Activated CD8-positive, alpha-beta memory T cell treated with anti-CD3 and anti-CD28 coated beads, Interleukin-2, amount 50 U/mL, for 4 hours (primary cell): ENCODE data around the gene BRSK2.

Experiments used
- DNase-seq: peaks from one replicate; pipeline ENCODE4 v3.0.0-alpha.2; 2020

BRSK2 gene

DNA sequence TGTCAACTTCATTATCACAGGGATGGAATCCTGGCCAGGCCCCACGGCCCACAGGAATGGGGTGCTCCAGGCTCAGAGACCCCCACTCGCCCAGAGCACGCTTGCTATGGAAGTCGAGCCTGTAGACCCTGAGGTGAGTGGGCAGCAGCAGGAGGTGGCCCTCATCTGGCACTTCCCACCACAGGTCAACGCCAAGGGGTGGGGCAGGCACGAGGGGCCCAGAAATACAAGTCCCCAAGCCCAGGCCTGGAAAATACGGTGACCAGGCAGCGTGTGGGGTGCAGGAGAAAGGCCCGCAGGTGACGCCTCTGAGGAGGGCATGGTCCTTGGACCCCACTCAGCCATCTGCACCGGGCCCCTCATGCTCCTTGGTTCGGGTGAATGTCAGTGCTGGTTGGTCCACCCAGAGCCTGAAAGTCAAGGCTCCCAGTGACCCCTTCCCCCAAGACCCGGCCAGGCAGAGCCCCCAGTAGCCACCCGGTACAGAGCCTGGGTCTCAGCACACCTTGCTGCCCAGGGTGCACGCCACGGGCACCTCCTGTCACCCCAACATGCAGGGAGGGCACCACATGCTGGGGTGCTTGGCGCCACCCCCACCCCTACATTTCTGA, 94.4 kb downstream of the BRSK2 start:
- no peak for DNase-seq

DNA sequence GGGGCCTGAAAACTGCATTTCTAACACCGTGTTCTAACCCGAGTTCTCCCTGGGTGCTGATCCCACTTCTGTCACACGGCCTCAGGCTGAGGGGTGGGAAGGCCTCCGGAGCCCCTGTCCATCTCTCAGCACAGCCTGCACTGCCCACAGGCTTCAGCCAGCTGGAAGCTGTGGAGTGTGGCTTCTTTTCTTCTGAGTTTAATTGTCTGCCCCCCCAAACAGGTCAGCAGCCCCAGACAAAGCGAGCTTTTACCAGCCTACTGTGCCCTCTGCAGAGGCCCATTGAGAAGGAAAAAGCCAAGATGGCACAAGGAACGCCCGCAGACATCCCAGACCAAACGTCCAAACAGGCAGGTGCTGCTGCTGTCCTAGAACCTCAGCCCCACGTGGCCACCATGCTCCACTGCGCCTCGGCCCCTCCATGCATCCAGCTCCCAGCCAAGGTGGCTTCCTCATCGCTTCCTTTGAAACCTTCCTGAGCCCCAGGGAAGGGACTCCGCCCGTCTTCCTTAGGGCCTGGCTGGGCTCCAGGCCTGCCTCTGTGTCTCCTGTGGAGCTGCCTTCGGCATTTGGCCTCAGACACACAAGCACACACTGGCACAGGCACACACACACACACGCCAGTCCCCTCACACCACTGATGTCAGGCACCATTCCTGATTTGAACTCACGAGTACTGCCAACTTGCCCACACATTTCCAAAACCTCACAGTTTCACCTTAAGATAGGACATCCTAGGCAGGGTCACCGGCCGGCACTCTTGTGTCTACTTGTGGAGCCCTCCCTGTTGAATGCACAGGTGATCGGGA, 95.2 kb downstream of the BRSK2 start:
- DNase-seq = no peak

DNA sequence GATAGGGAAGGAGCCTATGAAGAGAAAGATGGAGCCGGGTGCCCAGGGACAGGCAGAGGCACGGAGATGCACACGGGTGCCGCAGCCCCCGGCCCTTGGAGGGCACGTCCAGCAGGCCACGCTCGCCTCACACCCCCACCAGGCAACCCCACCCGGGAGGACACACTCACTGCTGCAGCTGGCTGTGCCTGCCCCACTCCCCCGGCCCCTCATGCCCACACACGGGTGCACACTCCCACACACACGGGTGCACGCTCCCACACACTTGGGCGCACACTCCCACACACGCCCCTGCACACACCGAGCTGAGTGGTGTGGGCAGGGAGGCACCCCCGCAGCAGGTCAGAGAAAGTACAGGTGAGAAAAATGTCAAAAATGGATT, 95.8 kb downstream of the BRSK2 start:
- DNase-seq = no peak

DNA sequence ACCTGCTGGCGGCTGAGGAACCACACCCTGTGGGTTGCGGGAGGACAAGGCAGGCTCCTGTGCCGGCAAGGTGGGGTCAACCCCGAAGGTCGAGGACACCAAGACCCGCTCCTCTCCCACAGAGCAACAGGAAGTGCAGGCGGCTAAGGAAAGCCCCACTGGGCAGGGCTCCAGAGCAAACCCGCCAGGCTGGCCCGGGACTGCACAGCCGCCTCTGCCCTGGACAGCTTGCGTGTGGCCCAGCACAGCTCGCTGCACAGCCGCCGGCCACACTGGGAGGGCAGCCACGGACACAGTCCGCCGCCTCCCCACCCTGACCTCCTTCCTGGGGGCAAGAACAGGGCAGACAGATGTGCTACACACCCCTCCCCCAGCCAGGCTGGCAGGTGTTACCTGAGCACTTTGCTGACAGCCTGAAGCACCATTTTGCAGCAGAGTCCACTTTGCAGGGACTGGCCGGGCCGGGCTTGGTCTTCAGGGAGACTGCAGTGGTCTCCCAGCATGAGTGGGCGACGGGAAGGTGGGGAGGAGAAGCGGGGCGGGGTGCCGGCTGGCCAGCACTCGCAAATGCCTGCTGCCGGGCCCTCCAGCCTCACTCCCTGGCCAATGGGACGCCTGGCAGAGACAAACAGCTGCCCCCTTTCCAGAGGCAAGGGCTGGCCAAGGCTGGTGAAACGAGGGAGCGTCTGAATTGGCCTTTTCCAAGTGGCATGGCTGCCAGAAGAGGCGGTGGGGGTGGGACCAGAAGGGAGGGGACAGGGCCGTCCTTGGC, 96.5 kb downstream of the BRSK2 start, which contains the start of gene MOB2:
MOB2 (minus strand) TSS at position 726 of the 772 bp plus-strand sequence; CDS start at position 503, 223 bp downstream.
- DNase-seq = no peak

DNA sequence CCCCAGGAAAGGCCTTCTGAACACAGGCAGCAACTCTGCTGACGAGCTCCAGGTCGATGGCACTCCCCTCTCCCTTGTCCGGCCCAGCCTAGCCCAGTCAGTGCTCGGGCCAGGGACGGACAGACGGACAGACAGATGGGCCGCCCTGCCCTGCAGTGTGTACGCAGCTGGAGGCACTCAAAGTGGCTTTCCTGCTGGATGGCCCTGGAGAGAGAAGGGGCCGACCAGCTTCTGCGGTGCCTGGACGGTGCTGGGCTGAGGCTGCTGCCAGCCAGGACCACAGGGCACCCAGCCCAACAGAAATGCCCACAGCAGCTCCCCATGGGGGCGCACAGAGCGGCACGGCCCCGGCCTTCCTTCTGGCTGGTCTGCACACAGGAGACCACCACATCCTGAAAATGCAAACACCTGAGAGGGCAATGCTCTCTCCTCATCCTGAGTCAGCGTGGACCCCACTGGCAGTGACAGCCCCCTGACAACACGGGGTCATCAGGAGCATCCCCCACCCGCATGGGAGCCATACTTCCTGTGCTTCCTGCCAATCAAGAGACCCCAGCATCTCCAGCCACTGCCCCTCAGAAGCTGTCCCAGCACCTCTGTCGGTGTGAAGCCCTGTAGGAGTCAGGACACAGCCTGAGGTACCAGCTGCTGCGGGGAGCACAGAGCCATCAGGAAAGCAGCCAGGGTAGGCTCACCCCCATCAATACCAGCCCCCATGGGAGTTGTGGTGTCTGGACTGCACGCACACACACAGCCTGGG, 97.5 kb downstream of the BRSK2 start:
- no peak for DNase-seq

DNA sequence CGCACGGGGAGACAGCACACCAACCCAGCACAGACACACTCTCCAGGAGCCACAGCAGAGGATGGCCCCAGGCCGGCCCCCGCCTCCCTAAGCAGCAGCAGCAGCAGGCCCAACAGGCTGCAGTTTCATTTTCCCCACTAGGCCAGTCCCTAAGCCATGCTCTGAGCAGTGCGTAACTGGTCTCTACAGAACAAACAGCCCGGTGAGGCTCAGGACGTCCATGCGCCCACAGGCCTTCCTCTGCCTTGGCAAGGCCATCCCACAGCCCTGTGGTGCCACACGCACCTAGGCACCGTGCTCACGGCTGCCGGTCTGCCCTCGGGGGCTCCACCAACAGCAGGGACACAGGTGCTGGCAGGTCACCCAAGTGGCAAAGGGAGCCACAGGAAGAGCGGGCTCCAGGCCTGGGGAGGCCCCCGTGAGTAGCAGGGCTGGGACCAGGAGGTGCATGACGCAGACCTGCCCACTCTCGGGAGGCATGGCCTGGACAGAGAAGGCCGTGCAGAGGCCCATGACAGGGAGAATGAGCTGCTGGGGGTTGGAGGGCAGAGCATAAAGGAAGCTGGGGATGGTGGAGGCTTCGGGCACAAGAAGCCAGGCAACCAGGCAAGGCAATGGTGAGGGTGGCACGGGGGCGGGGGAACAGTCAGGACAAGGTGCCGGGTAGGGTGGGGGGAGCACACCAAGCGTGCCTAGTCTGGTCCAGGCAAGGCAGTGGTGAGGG, 98.3 kb downstream of the BRSK2 start:
- no peak for DNase-seq

DNA sequence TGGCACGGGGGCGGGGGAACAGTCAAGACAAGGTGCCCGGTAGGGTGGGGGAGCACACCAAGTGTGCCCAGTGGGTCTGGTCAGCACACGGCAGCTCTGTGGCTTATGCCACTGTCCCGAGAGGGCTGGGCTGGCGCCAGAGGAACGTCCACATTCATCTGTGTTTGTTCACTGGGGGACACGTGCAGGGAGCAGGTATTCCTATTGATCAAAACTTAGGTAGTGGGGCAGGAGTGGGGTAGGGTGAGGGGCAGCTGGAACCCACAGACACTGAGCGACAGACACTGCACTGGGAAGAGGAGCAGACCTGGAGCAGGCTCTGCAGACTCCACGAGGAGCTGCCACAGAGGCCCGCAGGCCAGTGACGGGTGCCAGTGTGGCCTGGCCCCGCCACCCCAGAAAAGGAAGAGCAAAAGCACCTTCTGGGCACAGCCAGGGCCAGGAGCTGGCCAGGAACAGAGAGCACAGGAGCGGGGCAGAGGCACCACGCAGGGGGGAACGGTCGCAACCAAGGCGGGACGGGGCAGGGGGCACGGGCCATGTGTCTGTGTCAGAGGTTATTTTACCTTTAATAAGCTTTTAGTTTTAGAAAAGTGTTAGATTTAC, 98.9 kb downstream of the BRSK2 start:
- no peak for DNase-seq

DNA sequence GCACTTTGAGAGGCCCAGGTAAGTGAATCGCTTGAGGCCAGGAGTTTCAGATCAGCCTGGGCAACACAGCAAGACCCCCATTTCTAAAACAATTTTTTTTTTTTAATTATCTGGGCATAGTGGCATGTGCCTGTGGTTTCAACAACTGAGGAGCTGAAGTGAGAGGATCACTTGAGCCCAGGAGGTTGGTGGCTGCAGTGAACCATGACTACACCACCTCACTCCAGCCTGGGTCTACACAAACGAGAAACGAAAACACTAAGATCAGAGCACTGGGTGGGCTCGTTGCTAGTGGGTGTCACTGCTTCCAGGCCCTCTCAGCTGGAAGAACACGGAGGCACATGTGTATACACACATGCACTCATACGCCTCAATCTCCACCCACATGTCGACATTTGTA, 100.9 kb downstream of the BRSK2 start:
- no peak for DNase-seq

DNA sequence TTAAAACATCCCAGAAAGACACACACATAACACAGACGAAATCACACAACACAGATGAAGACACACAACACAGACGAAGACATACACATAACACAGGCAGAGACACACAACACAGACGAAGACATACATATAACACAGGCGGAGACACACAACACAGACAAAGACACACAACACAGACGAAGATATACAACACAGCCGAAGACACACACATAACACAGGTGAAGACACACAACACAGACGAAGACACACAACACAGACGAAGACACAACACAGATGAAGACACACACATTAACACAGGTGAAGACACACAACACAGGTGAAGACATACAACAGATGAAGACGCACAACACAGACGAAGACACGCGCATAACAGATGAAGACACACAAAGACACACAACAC, 101.6 kb downstream of the BRSK2 start:
- DNase-seq = no peak

DNA sequence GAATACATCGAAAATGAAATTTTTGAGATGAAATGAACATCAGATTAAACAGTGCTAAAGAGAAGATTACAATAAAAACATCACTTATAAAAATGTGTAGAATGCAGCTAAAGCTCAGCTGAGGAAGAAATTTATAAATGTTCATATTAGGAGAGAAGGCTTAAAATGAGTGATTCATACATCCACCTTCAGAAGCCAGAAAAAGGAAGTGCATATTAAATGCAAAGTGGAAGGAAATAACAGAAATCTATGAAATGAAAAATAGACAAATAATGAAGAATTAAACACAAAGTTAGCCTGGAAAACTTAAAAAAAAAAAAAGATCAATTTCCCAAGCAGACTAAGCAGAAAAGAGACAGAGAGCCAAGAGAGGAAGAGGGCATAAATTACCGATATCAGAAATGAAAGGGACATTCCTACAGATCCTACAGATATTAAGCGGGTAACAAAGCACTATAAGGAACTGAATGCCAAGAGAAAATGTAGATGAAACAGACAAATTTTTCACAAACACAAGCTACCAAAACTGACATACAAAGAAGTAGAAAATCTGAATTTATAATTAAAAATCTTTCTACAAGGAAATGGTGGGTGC, 104.0 kb downstream of the BRSK2 start:
- no peak for DNase-seq

DNA sequence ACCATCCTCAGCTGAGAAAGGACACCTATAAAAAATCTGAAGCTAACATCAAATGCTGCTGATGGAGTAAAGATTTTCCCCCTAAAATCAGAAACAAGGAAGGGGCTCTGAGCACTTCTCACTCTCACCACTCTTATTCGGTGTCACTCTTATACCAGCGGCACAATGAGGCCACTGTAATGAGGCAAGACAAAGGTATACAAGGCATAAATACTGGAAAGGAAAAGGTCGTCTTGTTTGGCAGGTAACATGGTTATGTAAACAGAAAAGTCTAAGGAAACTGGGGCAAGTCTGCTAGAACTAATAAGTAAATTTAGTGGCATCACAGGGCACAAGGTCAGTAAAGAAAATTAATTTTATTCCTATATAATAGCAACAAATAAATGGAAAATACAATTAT, 104.9 kb downstream of the BRSK2 start:
- DNase-seq = no peak

DNA sequence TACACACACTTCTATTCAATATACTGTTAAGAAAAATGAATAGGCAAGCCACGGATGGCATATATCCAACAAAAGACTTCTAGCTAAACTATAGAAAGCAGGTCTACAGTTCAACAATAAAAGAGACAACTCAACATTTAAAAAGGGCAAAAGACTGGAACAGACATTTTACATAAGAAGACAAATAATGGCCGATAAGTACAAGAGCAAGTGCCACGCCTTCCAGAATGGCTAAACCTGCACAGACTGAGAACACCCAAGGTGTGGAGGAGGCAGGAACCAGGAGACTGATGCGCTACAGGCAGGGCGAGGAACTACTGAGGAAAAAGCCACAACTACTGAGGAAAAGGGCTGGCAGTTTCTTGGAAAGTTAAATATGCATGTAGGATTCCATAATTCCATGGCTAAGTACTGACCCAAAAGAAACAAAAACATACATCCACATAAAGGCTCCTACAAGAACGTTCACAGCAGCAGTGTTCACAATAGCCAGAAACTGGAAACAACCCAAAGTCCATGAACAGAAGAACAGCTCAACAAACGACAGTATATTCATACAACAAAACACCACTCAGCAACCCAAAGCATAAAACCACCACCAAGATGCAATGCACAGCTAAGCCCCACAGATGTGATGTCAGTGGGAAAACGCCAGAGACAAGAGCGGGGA, 106.5 kb downstream of the BRSK2 start:
- DNase-seq = no peak

DNA sequence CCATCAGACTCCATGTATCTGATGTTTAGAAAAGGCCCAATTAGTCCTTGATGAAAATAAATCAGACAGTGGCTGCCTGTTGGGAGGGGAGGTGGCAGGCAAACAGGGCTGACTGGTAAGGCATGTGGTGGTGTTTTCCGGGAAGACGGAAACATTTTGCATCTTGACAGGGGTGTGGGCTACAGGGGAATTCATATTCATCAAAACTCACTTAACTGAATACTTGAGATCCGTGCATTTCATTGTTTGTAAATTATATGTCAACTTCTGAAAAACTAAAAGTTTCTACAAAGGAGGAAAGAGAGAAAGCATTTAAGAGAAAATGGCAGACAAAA, 107.0 kb downstream of the BRSK2 start:
- no peak for DNase-seq

DNA sequence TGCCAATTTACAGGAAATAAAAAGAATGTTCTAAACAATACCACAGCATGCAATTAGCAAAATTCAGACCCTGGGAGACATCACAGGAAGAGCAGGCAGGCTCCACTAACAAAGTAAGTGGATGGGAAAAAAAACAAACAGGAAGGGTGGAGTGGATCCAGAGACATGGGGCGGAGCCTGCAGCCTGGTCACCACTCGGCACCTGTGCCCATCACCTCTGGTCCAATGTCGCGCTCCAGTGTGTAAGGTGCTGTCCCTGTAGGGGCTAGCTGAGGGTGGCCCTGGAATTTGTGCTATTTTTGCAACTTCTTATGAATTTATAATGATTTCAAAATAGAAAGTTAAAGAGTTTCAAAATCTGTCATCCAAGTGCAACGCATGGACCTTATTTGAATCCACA, 107.9 kb downstream of the BRSK2 start:
- no peak for DNase-seq

DNA sequence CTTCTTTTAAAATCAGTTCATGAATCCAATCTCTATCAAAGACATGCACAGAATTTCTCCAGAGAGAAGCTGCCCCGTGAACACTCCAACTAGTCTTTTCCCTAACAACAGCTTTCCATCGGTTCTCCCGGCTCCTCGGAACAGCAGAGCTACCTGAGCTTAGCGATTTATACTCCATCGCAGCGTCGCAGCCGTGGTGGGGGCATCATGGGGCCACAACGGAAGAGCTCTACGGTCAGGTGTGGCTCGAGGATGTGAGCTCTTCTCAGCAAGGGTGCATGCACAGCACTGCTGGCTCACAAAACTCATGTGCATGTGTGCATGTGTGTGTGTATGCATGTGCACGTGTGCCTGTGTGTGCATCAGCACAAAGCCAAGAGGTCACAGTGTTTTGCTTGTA, 108.5 kb downstream of the BRSK2 start:
- no peak for DNase-seq

DNA sequence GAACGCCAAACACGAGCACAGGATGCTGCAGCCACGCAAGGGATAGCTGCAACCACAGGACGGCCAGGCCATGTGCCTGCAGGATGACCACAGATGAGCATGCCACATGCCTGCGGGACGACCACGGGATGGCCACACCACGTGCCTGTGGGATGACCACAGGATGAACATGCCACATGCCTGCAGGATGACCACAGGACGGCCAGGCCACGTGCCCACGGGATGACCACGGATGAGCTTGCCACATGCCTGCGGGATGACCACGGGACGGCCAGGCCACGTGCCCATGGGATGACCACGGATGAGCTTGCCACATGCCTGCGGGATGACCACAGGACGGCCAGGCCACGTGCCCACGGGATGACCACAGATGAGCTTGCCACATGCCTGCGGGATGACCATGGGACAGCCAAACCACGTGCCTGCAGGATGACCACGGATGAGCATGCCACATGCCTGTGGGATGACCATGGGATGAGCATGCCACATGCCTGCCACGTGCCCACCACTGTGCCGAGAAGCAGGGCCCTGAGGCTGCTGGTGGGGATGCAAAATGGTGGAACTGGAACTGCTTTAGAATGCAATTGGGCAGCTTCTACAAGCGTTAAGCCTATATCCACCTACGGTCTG, 109.6 kb downstream of the BRSK2 start:
- no peak for DNase-seq

DNA sequence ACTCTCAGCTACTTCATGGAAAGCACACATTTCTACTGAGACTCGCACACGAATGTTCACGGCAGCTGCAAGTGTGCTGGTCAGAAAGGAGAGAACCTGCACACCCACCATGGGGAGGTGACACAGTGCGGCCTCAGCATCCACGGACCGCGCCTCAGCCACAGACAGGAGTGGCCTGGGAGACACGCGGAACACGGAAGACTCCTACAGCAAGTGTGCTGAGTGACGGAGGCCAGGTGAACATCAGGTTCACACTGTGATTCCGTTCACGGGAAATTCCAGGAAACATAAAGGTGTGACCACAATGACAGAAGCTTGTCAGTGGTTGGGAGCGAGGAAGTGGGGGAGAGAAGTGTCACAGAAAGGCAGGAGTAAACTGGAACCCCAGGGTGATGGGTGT, 110.2 kb downstream of the BRSK2 start:
- no peak for DNase-seq

DNA sequence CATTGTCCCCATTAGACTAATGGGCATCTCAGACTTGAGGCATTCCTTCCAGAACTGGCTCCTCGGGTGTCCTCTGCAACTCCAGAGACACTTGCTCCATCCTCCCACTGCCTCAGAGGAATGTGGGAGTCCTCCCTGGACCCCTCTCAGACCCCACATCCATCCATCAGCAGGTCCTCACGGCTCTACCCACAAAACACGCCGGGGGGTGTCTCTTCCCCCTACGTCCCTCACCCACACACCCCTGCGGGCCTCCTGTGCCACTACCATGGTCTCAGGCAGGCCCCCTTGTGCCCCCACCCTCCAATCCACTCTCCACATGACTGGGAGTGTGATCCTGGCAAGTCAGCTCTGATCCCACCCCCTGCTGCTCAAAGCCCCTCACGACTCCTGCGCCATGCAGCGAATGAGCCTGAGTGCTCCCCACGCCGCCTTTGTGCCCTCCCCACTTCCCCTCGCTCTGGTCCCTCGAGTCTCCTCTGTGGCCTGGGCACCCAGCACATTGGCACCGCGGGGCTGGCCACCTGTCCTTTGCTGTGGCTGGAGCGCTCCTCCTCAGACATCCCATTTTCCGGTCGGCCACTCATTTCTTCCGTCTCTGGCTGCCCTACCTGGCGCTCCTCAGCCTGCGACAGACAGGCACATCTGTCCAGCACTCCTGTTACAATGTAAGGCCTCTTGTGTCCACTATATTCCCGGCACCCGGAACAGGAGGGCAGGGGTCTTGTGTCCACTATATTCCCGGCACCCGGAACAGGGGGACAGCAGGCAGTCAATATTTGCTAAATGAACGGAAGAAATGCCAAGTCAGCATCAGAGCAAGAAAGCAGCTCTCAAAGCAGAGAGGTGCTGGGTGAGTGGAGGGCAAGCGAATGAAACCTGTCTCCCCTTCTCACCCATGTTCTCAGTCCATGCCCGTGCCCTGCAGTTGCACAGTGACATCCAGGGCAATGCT, 111.0 kb downstream of the BRSK2 start:
- DNase-seq = no peak

DNA sequence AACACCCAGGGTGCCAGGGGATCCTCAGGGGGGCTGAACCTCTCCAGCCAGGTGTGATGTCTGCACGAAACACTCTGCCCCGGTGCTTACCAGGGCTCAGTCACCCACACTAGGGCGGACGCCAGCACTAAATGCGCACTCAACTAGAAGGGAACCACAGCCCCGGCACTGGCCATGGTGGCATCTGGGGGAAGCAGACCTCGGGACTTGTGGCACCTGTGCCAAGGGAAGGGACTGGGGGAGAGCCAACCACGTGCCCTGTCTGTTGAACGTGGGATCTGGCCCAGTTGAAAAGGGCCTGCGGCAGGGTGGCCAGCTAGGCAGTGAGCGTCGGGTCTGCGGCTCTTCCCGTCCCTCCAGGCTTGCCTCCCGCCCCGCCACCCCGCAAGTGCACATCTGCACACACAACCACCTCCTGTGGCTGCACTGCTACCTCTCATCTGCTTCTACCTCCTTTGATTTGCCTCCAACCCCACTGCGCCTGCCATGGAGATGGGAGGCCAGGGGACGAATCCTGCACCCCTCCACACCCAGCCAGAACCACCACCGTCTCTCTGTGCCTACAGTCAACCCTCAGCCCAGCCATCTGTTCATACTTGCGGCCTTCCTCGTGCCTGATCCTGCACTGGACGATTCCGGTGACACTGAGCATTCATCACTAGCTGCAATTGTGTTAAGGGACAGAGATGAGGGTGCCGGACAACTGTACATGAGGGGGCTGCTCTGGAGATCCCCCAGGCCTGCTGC, 111.9 kb downstream of the BRSK2 start:
- DNase-seq = no peak
